Astrocyte of the spinal cord (primary cell): Measurements from ENCODE around the gene ITGA1.

Source experiments
- DNase-seq: peaks from one replicate; pipeline ENCODE4 v3.0.0; 2011; ENCODE audit warnings: low read depth, low spot score
- H3K4me3 ChIP-seq: 2 replicates; pipeline ENCODE4 v1.5.1; 2011; ENCODE audit warnings: low read depth, mild to moderate bottlenecking, low read length, moderate library complexity
- CTCF ChIP-seq: IDR thresholded peaks from 2 replicates; pipeline ENCODE4 v1.5.1; 2012; ENCODE audit warnings: low read depth, mild to moderate bottlenecking, low read length, inconsistent platforms
- in situ Hi-C: cut with HindIII; loops from 2 replicates; pipeline ENCODE4 v1.10.0; 2017; ENCODE audit warnings: low sequenced_read_pairs

The ITGA1 gene

GRCh38 chr5:52995095-52995494, 207.4 kb downstream of the ITGA1 start:
- TF ChIP-seq CTCF = no peak
- in situ Hi-C loops = no loop called here
- DNase-seq = no peak
- no peak overlapping the region for H3K4me3 ChIP-seq

- TF ChIP-seq CTCF = no peak
- no peak for DNase-seq
- H3K4me3 ChIP-seq = no peak overlapping the region
- in situ Hi-C loops = no loop called here
Measured at GRCh38 chr5:52995914-52996313, 208.2 kb downstream of the ITGA1 start.

GRCh38 chr5:52996979-52997378, 209.3 kb downstream of the ITGA1 start:
- no peak for DNase-seq
- no peak for TF ChIP-seq CTCF
- no peak overlapping the region for H3K4me3 ChIP-seq
- in situ Hi-C loops = no loop called here

GRCh38 chr5:52997424-52997823, 209.7 kb downstream of the ITGA1 start:
- DNase-seq = no peak
- in situ Hi-C loops = no loop called here
- H3K4me3 ChIP-seq = no peak overlapping the region
- TF ChIP-seq CTCF = no peak

- DNase-seq = no peak
- in situ Hi-C loops = no loop called here
- no peak overlapping the region for H3K4me3 ChIP-seq
- TF ChIP-seq CTCF = no peak
Measured at GRCh38 chr5:52998552-52999313, 211.0 kb downstream of the ITGA1 start.

GRCh38 chr5:52999344-52999949, 211.7 kb downstream of the ITGA1 start:
- no peak for DNase-seq
- TF ChIP-seq CTCF = no peak
- H3K4me3 ChIP-seq = no peak overlapping the region
- in situ Hi-C loops = no loop called here
